ENCODE measurements around the gene LHFPL6.

Gene LHFPL6

DNA sequence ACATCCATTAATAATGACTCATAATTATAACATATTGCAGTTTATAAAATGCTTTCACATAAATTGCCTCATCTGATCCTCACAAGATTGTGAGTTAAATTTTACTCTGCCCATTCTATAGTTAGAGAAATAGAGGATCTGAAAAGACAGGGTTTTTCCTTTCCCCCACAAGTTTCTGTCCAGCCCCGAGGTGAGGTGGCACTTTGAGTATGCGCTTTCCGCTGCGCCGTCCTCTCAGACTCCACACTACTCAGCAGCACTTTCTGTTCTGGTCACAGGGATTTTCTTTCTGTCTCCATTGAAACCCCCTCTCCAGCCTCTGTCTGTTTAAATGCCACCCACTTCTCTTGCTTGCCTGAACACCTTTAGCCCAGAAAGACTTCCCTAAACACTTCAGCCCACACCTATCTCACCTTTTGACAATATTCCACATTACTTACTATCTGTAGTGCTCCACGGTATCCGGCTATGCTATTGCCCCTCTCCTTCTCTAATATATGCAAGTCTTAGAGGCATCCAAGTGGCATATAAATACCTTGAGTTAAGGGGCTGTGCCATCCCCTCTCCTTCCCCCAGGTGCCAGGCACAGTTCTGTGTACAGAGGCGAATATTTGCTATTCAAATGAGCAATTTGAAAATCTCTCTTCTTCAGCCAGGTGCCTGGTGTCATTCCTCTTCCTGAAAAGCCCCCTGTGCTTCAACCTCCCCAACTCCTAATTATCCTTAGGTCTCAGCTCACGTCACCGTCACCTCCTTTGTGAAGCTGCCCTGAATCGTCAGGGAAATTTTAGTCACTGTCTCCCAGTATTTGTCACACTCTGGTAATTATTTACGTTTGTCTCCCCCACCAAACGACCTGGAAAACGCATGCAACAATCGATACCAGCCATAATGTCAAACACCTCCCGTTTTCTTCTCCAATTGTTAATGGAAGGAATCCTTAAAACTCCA lies 296.1 kb downstream of the LHFPL6 start:
- Histone ChIP-seq H3K27me3 (ENCODE audit: control insufficient read depth in 3 of 3, insufficient read depth in 3 of 3, low read depth in 1 of 3, low read length in 3 of 3) (no peaks in the 10 kb centered on the region), H3K14ac (ENCODE audit: low read length) (no peak overlapping the region)
- WGBS, 2 donors (ENCODE audit: extremely low coverage in 2 of 2, insufficient read length in 2 of 2, insufficient replicate concordance in 1 of 2): no CpG with 5 or more reads among the region's 16 CpGs

GRCh38 chr13:39302820-39303219 lies 300.2 kb downstream of the LHFPL6 start:
- Histone ChIP-seq H2AFZ (ENCODE audit: low read length) (peak overlapping the region; percentile 47), H3K9me3 (replicated peaks in 1 of 2; ENCODE audit: control insufficient read depth in 2 of 2, insufficient read depth in 1 of 2, low read depth in 1 of 2, low read length in 2 of 2) (peaks cover 0 to 7% of the 10 kb centered on the region in 2 donors), H3K14ac (ENCODE audit: low read length) (no peak overlapping the region), H2BK120ac (ENCODE audit: low read depth, low read length) (no peak overlapping the region), H3K4me1 (ENCODE audit: control insufficient read depth in 2 of 2, insufficient read depth in 1 of 2, low read depth in 1 of 2, low read length in 2 of 2) (peaks cover 1 to 8% of the 10 kb centered on the region in 2 donors), H3K79me1 (ENCODE audit: low read depth, low read length) (no peaks in the 10 kb centered on the region), H2BK15ac (ENCODE audit: low read length) (no peak overlapping the region), H3K4ac (ENCODE audit: low read length) (no peak overlapping the region), H3K4me3 (ENCODE audit: low read length in 2 of 2) (no peak overlapping the region), H3K36me3 (replicated peaks in 1 of 2; ENCODE audit: control insufficient read depth in 2 of 2, insufficient read depth in 2 of 2, low read length in 2 of 2) (no peaks in the 10 kb centered on the region), H3K18ac (ENCODE audit: low read length) (no peak overlapping the region), H2BK12ac (ENCODE audit: low read length) (no peak overlapping the region), H3K9ac (ENCODE audit: low read depth, low read length, poor library complexity) (no peak overlapping the region), H3K27me3 (ENCODE audit: control insufficient read depth in 3 of 3, insufficient read depth in 3 of 3, low read depth in 1 of 3, low read length in 3 of 3) (no peaks in the 10 kb centered on the region), H2AK5ac (ENCODE audit: low read depth, low read length) (no peak overlapping the region), H4K8ac (ENCODE audit: low read depth, low read length) (no peak overlapping the region), H3K4me2 (ENCODE audit: insufficient read depth, low read length, poor library complexity, severe bottlenecking) (no peak overlapping the region), H3K23ac (ENCODE audit: low read depth, low read length, poor library complexity) (no peak overlapping the region), H2BK5ac (ENCODE audit: low read length) (no peak overlapping the region), H3K27ac (replicated peaks; ENCODE audit: low read length) (no peak overlapping the region), H4K91ac (ENCODE audit: low read depth, low read length, poor library complexity) (no peak overlapping the region)
- no peak for DNase-seq (ENCODE audit: low spot score)
- WGBS, 2 donors (ENCODE audit: extremely low coverage in 2 of 2, insufficient read length in 2 of 2, insufficient replicate concordance in 1 of 2): no CpG with 5 or more reads among the region's 3 CpGs

More for the DNA sequence above, 296.1 kb downstream of the LHFPL6 start:
- H2AK5ac ChIP-seq (ENCODE audit: low read depth, low read length): no peak overlapping the region
- H2AFZ ChIP-seq (ENCODE audit: low read length): peak overlapping the region; percentile 43
- no peak overlapping the region for H3K23ac ChIP-seq (ENCODE audit: low read depth, low read length, poor library complexity)
- H3K27ac ChIP-seq (replicated peaks; ENCODE audit: low read length): peak overlapping the region; percentile 50
- H2BK15ac ChIP-seq (ENCODE audit: low read length): no peak overlapping the region
- no peak overlapping the region for H4K91ac ChIP-seq (ENCODE audit: low read depth, low read length, poor library complexity)
- no peak overlapping the region for H2BK120ac ChIP-seq (ENCODE audit: low read depth, low read length)
- no peaks in the 10 kb centered on the region for H3K79me1 ChIP-seq (ENCODE audit: low read depth, low read length)
- H3K4me3 ChIP-seq (ENCODE audit: low read length in 2 of 2): no peak overlapping the region
- no peaks in the 10 kb centered on the region for H3K9me3 ChIP-seq (replicated peaks in 1 of 2; ENCODE audit: control insufficient read depth in 2 of 2, insufficient read depth in 1 of 2, low read depth in 1 of 2, low read length in 2 of 2)
- no peak overlapping the region for H4K8ac ChIP-seq (ENCODE audit: low read depth, low read length)
- no peak overlapping the region for H3K4me2 ChIP-seq (ENCODE audit: insufficient read depth, low read length, poor library complexity, severe bottlenecking)
- peak overlapping the region; percentile 41 for H2BK12ac ChIP-seq (ENCODE audit: low read length)
- no peak overlapping the region for H3K4ac ChIP-seq (ENCODE audit: low read length)
- H3K4me1 ChIP-seq (ENCODE audit: control insufficient read depth in 2 of 2, insufficient read depth in 1 of 2, low read depth in 1 of 2, low read length in 2 of 2): peaks cover 1 to 8% of the 10 kb centered on the region in 2 donors
- H3K36me3 ChIP-seq (replicated peaks in 1 of 2; ENCODE audit: control insufficient read depth in 2 of 2, insufficient read depth in 2 of 2, low read length in 2 of 2): no peaks in the 10 kb centered on the region
- DNase-seq (ENCODE audit: low spot score): no peak
- no peak overlapping the region for H2BK5ac ChIP-seq (ENCODE audit: low read length)
- peak overlapping the region; percentile 19 for H3K18ac ChIP-seq (ENCODE audit: low read length)
- no peak overlapping the region for H3K9ac ChIP-seq (ENCODE audit: low read depth, low read length, poor library complexity)

- H3K4me1 ChIP-seq (ENCODE audit: control insufficient read depth in 2 of 2, insufficient read depth in 1 of 2, low read depth in 1 of 2, low read length in 2 of 2): peaks cover 0 to 1% of the 10 kb centered on the region in 2 donors
- no peak overlapping the region for H2AFZ ChIP-seq (ENCODE audit: low read length)
- H2BK12ac ChIP-seq (ENCODE audit: low read length): no peak overlapping the region
- no peak overlapping the region for H2BK15ac ChIP-seq (ENCODE audit: low read length)
- H4K8ac ChIP-seq (ENCODE audit: low read depth, low read length): no peak overlapping the region
- no peak overlapping the region for H3K4me3 ChIP-seq (ENCODE audit: low read length in 2 of 2)
- peaks cover 3 to 31% of the 10 kb centered on the region in 2 donors for H3K9me3 ChIP-seq (replicated peaks in 1 of 2; ENCODE audit: control insufficient read depth in 2 of 2, insufficient read depth in 1 of 2, low read depth in 1 of 2, low read length in 2 of 2)
- H4K91ac ChIP-seq (ENCODE audit: low read depth, low read length, poor library complexity): no peak overlapping the region
- H2BK120ac ChIP-seq (ENCODE audit: low read depth, low read length): no peak overlapping the region
- H3K4me2 ChIP-seq (ENCODE audit: insufficient read depth, low read length, poor library complexity, severe bottlenecking): no peak overlapping the region
- no peak overlapping the region for H3K27ac ChIP-seq (replicated peaks; ENCODE audit: low read length)
- no peak overlapping the region for H3K14ac ChIP-seq (ENCODE audit: low read length)
- no peak overlapping the region for H3K4ac ChIP-seq (ENCODE audit: low read length)
- H2BK5ac ChIP-seq (ENCODE audit: low read length): no peak overlapping the region
- no peak overlapping the region for H3K9ac ChIP-seq (ENCODE audit: low read depth, low read length, poor library complexity)
- no peak overlapping the region for H3K18ac ChIP-seq (ENCODE audit: low read length)
- DNase-seq (ENCODE audit: low spot score): no peak
- no peak overlapping the region for H2AK5ac ChIP-seq (ENCODE audit: low read depth, low read length)
- H3K36me3 ChIP-seq (replicated peaks in 1 of 2; ENCODE audit: control insufficient read depth in 2 of 2, insufficient read depth in 2 of 2, low read length in 2 of 2): no peaks in the 10 kb centered on the region
- H3K79me1 ChIP-seq (ENCODE audit: low read depth, low read length): no peaks in the 10 kb centered on the region
- H3K23ac ChIP-seq (ENCODE audit: low read depth, low read length, poor library complexity): no peak overlapping the region
- H3K27me3 ChIP-seq (ENCODE audit: control insufficient read depth in 3 of 3, insufficient read depth in 3 of 3, low read depth in 1 of 3, low read length in 3 of 3): no peaks in the 10 kb centered on the region
Measured at GRCh38 chr13:39298951-39299350, 304.0 kb downstream of the LHFPL6 start.

DNA sequence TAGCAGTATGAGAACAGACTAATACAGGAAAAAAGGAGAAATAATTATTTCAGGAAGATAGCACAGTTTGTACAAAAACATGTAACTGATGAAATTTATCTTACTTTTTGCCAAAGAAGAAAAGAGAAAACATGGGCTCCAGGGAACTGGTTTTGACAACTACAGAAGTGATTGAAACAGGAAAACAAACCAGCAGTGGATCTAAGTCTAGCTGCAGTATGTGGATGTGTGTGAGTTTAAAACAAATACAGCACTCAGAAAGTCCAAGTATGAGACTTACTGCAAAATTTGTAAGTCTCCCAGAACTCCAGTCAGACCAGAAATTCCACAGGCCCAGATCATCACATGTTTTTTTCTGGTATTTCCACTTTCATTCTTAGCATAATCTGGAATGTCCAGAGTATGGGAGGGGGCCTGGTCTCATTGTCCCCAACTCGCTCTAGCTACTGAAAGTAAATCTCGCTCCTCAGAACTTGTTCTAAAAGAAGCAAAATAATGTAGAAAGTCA lies 305.3 kb downstream of the LHFPL6 start:
- Histone ChIP-seq H3K9me3 (replicated peaks in 1 of 2; ENCODE audit: control insufficient read depth in 2 of 2, insufficient read depth in 1 of 2, low read depth in 1 of 2, low read length in 2 of 2) (peaks cover 3 to 31% of the 10 kb centered on the region in 2 donors), H3K36me3 (replicated peaks in 1 of 2; ENCODE audit: control insufficient read depth in 2 of 2, insufficient read depth in 2 of 2, low read length in 2 of 2) (no peaks in the 10 kb centered on the region), H3K14ac (ENCODE audit: low read length) (no peak overlapping the region), H3K4ac (ENCODE audit: low read length) (no peak overlapping the region), H3K9ac (ENCODE audit: low read depth, low read length, poor library complexity) (no peak overlapping the region), H4K91ac (ENCODE audit: low read depth, low read length, poor library complexity) (no peak overlapping the region), H3K18ac (ENCODE audit: low read length) (no peak overlapping the region), H2AFZ (ENCODE audit: low read length) (no peak overlapping the region), H2BK12ac (ENCODE audit: low read length) (no peak overlapping the region), H3K79me1 (ENCODE audit: low read depth, low read length) (no peaks in the 10 kb centered on the region), H3K4me2 (ENCODE audit: insufficient read depth, low read length, poor library complexity, severe bottlenecking) (no peak overlapping the region), H2BK120ac (ENCODE audit: low read depth, low read length) (no peak overlapping the region), H3K23ac (ENCODE audit: low read depth, low read length, poor library complexity) (no peak overlapping the region), H3K4me3 (ENCODE audit: low read length in 2 of 2) (no peak overlapping the region), H2BK5ac (ENCODE audit: low read length) (no peak overlapping the region), H3K4me1 (ENCODE audit: control insufficient read depth in 2 of 2, insufficient read depth in 1 of 2, low read depth in 1 of 2, low read length in 2 of 2) (peaks cover 0 to under 1% of the 10 kb centered on the region in 2 donors), H4K8ac (ENCODE audit: low read depth, low read length) (no peak overlapping the region), H3K27me3 (ENCODE audit: control insufficient read depth in 3 of 3, insufficient read depth in 3 of 3, low read depth in 1 of 3, low read length in 3 of 3) (no peaks in the 10 kb centered on the region), H2AK5ac (ENCODE audit: low read depth, low read length) (no peak overlapping the region), H2BK15ac (ENCODE audit: low read length) (no peak overlapping the region), H3K27ac (replicated peaks; ENCODE audit: low read length) (no peak overlapping the region)
- no CpG with 5 or more reads among the region's 2 CpGs for WGBS, 2 donors (ENCODE audit: extremely low coverage in 2 of 2, insufficient read length in 2 of 2, insufficient replicate concordance in 1 of 2)
- no peak for DNase-seq (ENCODE audit: low spot score)

Measured in neuronal stem cell (in vitro differentiated cells).